22Rv1 (cell line): Measurements from ENCODE around the gene IFT122.

ENCODE experiments used
- ZFX ChIP-seq: fragments of 450-650 bp; IDR thresholded peaks from 2 replicates; pipeline ENCODE4 v1.6.1; 2017; ENCODE audit warnings: antibody characterized with exemption, borderline replicate concordance
- TF ChIP-seq, protein P1 (sequence below): fragments of 450-650 bp; IDR thresholded peaks from 2 replicates; pipeline ENCODE4 v1.5.1; 2017; ENCODE audit warnings: mild to moderate bottlenecking

DNA sequence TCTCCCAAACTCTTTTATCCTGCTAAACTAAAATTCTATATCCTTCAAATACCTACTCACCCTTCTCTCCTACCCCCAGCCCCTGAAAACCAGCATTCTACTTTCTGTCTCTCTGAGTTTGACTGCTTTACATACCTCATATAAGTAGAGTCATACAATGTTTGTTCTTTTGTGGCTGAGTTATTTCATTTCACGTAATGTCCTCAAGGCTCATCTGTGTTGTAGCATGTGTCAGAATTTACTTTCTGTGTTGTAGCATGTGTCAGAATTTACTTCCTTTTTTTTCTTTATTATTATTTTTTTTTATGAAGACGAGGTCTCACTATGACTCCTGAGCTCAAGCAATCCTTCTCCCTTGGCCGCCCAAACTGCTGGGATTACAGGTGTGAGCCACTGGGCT lies 20.1 kb downstream of the IFT122 start:
- TF ChIP-seq, protein P1, sequence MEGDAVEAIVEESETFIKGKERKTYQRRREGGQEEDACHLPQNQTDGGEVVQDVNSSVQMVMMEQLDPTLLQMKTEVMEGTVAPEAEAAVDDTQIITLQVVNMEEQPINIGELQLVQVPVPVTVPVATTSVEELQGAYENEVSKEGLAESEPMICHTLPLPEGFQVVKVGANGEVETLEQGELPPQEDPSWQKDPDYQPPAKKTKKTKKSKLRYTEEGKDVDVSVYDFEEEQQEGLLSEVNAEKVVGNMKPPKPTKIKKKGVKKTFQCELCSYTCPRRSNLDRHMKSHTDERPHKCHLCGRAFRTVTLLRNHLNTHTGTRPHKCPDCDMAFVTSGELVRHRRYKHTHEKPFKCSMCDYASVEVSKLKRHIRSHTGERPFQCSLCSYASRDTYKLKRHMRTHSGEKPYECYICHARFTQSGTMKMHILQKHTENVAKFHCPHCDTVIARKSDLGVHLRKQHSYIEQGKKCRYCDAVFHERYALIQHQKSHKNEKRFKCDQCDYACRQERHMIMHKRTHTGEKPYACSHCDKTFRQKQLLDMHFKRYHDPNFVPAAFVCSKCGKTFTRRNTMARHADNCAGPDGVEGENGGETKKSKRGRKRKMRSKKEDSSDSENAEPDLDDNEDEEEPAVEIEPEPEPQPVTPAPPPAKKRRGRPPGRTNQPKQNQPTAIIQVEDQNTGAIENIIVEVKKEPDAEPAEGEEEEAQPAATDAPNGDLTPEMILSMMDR: no peak
- no peak for TF ChIP-seq ZFX
